ENCODE data around the gene TRPV5.

The TRPV5 gene

DNA sequence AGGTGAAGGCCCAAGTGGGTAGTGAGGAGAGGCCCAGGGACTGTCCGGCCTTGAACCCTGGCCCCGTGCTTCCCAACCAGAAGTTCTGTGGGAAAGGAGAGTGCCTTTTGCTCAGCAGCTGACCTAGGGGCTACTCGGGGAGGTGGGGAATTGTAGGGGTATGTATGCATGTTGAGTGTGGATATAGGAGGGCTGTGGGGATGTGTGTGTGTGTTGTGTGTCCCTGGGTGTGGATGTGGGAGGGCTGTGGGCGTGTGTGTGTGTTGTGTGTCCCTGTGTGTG, 66.5 kb downstream of the TRPV5 start:
- no peak overlapping the region for H3K4me3 ChIP-seq (replicated peaks; ENCODE audit: low read depth, low read length)
- TF ChIP-seq, protein P1, sequence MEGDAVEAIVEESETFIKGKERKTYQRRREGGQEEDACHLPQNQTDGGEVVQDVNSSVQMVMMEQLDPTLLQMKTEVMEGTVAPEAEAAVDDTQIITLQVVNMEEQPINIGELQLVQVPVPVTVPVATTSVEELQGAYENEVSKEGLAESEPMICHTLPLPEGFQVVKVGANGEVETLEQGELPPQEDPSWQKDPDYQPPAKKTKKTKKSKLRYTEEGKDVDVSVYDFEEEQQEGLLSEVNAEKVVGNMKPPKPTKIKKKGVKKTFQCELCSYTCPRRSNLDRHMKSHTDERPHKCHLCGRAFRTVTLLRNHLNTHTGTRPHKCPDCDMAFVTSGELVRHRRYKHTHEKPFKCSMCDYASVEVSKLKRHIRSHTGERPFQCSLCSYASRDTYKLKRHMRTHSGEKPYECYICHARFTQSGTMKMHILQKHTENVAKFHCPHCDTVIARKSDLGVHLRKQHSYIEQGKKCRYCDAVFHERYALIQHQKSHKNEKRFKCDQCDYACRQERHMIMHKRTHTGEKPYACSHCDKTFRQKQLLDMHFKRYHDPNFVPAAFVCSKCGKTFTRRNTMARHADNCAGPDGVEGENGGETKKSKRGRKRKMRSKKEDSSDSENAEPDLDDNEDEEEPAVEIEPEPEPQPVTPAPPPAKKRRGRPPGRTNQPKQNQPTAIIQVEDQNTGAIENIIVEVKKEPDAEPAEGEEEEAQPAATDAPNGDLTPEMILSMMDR (IDR thresholded peaks at IDR 0.05; ENCODE audit: low read length, missing control alignments): no peak
- DNase-seq (ENCODE audit: low read depth): no peak

DNA sequence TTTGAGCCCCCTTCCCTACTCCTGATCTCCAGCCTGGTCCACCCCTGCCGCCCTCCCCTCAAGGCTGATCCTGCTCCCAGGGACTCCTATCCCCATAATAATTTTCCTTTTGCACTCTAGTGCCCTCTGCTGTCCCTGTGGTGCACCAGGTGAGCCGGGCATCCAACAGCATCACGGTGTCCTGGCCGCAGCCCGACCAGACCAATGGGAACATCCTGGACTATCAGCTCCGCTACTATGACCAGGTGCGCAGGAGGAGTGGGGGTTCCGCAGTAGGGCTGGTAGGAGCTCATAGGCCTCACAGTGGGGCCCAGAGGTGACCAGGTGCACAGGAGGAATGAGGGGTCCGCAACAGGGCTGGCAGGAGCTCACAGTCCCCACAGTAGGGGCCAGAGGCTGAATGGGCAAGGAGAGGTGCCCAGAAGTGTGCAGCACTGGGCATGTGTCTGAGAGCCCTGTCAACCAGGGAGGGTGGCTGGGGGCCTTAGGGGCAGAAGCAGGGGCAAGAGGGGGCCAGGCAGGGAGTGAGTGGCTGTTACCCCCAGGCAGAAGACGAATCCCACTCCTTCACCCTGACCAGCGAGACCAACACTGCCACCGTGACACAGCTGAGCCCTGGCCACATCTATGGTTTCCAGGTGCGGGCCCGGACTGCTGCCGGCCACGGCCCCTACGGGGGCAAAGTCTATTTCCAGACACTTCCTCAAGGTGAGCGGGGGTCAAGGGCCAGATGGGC, 67.0 kb downstream of the TRPV5 start:
- H3K4me3 ChIP-seq (replicated peaks; ENCODE audit: low read depth, low read length): no peak overlapping the region
- TF ChIP-seq, protein P1 (IDR thresholded peaks at IDR 0.05; ENCODE audit: low read length, missing control alignments): peak; percentile 62
- DNase-seq (ENCODE audit: low read depth): peak; percentile 24

DNA sequence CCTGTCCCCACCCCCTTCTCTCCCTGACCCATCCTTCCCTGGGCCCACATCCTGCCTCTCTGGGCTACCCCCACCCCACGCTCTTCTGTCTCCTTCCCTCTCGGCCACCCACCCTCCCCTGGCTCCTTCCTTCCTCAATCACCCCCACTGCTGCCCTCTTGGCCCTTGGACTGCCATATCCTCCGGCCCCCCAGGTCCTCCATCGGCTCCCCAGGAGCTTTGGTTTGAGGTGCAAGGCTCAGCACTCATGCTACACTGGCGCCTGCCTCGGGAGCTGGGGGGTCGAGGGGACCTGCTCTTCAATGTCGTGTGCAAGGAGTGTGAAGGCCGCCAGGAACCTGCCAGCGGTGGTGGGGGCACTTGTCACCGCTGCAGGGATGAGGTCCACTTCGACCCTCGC, 67.8 kb downstream of the TRPV5 start:
- H3K4me3 ChIP-seq (replicated peaks; ENCODE audit: low read depth, low read length): no peak overlapping the region
- no peak for DNase-seq (ENCODE audit: low read depth)
- TF ChIP-seq, protein P1 (IDR thresholded peaks at IDR 0.05; ENCODE audit: low read length, missing control alignments): no peak

DNA sequence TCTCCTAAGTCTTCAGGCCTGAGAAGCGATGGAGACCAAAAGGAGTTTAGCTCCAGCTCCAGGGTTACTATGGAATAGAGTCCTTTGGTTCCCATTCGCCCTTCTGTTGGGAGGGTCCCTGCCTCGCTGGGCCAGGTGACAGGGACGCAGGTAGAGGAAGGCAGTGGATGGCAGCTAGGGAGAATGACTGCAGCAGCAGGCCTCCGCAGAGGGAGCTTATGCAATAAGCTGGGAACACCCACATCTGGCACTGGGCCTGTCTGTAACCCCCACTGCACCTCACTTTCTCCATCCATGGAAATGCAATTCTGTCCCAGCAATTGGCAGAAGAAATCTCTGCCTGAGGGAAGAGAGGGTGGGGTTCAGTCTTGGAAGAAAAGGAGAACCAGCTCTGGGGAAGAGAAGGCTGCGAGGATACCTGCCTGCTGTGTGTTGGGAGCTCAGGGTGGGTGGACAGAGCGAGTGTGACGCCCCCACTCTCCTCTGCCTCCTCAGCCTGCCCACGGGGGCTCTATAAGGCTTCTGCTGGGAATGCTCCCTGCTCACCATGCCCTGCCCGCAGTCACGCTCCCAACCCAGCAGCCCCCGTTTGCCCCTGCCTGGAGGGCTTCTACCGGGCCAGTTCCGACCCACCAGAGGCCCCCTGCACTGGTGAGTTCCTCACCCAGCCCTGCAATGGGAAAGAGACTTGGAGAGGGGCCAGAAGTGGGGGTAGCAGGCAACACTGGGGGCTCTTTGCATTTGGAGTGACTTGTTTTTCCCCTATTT, 68.4 kb downstream of the TRPV5 start:
- no peak for DNase-seq (ENCODE audit: low read depth)
- TF ChIP-seq, protein P1 (IDR thresholded peaks at IDR 0.05; ENCODE audit: low read length, missing control alignments): no peak
- no peak overlapping the region for H3K4me3 ChIP-seq (replicated peaks; ENCODE audit: low read depth, low read length)

DNA sequence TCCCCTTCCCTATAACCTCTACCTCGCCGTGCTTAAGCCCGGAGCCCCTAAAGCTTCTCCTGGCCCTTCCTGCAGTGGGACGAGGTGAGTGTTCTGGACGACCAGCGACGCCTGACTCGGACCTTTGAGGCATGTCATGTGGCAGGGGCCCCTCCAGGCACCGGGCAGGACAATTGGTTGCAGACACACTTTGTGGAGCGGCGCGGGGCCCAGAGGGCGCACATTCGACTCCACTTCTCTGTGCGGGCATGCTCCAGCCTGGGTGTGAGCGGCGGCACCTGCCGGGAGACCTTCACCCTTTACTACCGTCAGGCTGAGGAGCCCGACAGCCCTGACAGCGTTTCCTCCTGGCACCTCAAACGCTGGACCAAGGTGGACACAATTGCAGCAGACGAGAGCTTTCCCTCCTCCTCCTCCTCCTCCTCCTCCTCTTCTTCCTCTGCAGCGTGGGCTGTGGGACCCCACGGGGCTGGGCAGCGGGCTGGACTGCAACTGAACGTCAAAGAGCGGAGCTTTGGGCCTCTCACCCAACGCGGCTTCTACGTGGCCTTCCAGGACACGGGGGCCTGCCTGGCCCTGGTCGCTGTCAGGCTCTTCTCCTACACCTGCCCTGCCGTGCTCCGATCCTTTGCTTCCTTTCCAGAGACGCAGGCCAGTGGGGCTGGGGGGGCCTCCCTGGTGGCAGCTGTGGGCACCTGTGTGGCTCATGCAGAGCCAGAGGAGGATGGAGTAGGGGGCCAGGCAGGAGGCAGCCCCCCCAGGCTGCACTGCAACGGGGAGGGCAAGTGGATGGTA, 69.5 kb downstream of the TRPV5 start:
- TF ChIP-seq, protein P1 (IDR thresholded peaks at IDR 0.05; ENCODE audit: low read length, missing control alignments): no peak
- H3K4me3 ChIP-seq (replicated peaks; ENCODE audit: low read depth, low read length): no peak overlapping the region
- DNase-seq (ENCODE audit: low read depth): no peak

DNA sequence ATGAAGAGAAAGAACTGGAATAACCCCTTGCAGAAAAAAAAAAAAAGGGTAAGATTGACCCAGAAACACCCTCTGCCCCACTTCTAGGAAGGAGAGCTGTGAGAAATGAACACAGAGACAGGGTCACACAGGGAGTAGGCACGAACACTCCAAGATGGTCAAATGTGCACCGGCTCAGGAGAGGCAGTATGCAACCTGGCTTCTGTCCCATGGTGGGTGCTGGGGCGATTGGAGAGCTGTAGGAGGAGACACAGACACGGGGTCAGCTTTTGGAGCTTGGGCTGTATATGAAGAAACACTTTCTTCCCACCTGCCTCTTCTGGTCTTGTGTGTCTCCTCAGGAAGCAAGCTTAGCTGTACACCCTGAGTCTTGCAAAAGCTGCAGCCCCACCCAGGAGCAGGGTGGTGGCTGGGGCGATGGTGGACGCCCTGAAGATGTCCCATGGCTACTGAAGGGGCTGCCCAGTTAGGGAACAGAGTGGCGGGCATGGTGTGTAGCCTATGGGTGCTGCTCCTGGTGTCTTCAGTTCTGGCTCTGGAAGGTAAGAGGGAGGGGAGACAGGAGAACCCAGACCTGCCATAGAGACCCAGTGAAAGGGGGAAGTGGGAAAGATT, 70.7 kb downstream of the TRPV5 start:
- no peak for DNase-seq (ENCODE audit: low read depth)

More for the DNA sequence above, 70.7 kb downstream of the TRPV5 start:
- TF ChIP-seq, protein P1 (IDR thresholded peaks at IDR 0.05; ENCODE audit: low read length, missing control alignments): no peak
- H3K4me3 ChIP-seq (replicated peaks; ENCODE audit: low read depth, low read length): no peak overlapping the region
